Measurements from ENCODE around the gene FCHO2.
"Not testable (repeated sequence)": the region's sequence is repeated elsewhere in the genome, so short reads cannot be mapped to it uniquely, and the experiment has no call there.

FCHO2 gene

DNA sequence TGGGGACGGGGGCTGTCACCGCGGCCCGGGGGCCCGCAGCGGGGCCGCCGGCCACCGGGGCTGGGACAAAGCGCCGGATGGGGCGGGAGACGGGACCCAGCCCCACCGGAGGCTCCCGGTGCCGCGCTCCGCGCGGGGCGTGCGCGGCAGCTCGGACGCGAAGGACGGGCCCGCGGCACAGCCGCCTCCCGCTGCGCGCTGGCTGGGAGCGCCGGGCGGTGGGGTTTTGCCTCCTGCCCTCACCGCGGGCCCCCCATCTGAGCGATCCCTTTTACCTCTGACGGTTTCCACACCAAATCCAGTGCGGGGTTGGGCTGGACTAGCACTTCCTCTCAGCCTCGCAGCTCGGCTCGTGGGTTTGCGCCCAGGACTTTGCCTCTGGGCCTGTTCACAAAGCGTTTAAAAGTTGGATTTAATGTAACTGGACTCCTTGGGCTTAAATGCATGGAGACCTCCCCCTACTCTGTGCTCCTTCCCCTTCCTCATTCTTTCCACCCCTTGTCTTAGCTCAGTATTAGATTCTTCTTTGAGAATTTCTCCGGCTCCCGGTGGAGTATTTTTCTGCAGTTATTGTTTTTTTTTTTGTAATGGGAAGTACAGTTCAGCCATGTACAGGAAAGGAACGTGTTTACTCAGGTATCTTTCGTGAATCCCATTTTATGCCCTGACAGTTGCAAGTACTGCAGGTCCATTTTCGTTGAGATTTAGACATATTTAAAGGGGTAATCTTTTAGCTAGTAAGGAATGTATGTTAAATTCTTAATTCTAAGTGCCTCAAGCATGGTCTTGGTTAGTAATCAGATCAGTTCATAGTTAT is 691 bp downstream of the FCHO2 start:
- DNase-seq, result peak; percentile 19

DNA sequence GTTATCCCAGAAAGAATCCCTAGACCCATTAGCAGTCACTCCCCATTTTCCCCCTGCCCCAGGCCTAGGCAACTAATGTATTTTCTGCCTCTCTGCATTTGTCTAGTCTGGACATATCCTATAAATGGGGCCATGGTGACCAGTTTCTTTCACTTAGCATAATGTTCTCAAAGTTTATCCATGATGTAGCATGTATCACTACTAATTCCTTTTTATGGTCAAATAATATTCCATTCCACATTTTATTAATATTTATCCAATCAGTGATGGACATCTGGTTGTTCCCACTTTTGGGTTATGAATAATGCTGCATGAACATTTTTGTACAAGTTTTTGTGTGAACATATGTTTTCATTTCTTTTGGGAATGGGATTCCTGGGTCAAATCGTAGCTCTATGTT is 1.5 kb downstream of the FCHO2 start:
- no peak for DNase-seq

DNA sequence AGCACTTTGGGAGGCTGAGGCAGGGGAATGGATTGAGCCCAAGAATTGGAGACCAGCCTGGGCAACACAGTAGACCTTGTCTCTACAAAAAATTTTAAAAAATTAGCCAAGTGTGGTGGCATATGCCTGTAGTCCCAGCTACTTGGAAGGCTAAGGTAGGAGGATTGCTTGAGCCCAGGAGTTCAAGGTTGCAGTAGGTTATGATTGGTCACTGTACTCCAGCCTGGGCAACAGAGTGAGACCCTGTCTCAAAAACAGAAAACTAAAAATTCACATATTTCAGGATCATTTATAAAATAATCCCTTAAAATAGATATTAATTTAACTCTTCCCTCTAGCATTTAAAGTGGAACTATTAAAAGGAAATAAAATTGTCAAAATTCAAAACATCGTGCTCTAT is 3.4 kb downstream of the FCHO2 start:
- DNase-seq, result no peak

DNA sequence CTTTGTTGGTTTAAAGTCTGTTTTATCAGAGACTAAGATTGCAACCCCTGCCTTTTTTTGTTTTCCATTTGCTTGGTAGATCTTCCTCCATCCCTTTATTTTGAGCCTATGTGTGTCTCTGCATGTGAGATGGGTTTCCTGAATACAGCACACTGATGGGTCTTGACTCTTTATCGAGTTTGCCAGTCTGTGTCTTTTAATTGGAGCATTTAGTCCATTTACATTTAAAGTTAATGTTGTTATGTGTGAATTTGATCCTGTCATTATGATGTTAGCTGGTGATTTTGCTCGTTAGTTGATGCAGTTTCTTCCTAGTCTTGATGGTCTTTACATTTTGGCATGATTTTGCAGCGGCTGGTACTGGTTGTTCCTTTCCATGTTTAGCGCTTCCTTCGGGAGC is 18.6 kb downstream of the FCHO2 start:
- not testable (repeated sequence) for DNase-seq

DNA sequence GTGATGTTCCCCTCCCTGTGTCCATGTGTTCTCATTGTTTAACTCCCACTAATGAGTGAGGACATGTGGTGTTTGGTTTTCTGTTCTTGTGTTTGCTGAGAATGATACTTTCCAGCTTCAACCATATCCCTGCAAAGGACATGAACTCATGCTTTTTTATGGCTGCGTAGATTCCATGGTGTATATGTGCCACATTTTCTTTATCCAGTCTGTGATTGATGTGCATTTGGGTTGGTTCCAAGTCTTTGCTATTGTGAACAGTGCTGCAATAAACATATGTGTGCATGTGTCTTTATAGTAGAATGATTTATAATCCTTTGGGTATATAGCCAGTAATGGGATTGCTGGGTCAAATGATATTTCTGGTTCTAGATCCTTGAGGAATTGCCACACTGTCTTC is 21.0 kb downstream of the FCHO2 start:
- DNase-seq, result not testable (repeated sequence)

DNA sequence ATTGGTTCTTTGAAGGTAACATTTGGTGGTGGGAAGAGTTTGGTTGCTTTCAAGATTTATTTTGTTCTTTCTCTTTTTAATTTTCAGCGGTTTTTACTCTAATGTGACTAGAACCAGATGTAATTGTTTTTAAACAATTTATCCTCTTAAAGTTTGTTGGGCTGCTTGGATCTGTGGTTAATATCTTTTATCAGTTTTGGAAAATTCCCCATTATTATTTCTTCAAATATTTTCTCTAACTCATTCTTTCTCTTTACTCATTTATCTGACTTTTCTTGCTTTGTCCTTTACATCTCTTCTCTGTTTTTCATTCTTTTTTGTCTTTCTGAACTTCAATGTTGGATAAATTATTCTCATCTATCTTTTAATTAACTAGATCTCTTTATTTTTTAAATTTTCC is 29.9 kb downstream of the FCHO2 start:
- no peak for DNase-seq

DNA sequence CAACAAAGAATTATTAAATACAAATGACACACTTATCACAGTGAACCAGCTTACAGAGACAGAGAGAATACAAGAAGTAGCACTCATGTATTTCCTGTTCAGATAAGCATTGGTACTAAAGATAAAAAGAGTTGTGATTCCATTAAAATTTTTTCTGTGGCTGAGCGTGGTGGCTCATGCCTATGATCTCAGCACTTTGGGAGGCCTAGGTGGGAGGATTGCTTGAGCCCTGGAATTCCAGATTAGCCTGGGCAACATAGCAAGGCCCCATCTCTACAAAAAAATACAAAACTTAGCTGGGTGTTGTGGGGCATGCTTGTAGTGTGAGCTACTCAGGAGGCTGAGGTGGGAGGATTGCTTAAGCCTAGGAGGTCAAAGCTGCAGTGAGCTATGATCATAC is 32.9 kb downstream of the FCHO2 start:
- no peak for DNase-seq

DNA sequence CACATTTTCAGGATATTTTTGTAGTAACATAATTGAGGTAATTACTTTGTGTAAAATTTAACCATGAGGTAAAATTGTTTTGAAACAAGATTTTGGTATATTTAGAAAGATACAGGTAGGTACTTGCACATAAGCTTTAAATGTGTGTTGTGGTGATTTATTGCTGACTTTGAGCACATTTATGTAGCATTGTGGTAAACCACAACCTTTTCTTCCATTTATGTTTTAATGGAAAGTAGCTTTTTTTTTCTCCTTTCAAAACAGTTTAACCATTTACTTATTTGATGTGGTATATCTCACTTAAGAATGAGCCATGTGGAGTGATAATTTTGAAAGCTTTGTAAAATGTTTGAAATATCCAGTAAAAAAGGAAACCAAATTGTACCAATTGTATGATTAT is 35.6 kb downstream of the FCHO2 start:
- no peak for DNase-seq

DNA sequence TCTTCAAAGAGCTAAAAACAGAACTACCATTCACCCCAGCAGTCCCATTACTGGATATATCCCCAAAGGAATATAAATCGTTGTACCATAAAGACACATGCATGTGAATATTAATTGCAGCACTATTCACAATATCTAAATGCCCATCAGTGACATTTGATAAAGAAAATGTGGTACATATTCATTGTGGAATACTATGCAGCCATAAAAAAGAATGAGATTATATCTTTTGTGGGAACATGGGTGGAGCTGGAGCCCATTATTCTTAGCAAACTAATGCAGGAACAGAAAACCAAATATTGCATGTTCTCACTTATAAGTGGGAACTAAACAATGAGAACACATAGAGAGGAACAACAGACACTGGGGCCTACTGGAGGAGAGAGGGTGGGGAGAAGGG is 38.7 kb downstream of the FCHO2 start:
- no peak for DNase-seq

DNA sequence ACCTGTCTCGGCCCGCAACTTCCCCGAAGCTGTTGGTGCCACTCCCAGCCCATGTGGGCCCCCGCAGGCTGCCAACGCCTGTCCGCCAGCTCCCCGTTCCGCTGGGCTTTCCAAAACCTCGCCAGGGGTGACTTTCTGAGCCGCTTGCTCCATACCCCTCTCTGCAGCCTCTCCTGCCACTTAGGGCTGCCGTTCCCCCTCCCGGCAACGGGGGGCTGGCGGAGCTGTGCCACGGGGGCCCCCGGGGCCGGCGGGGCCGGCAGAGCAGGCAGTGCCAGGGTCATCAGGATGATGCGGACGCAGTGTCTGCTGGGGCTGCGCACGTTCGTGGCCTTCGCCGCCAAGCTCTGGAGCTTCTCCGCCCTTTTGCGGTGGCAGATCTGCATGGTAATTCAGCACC is 40.8 kb downstream of the FCHO2 start:
- DNase-seq, result no peak

DNA sequence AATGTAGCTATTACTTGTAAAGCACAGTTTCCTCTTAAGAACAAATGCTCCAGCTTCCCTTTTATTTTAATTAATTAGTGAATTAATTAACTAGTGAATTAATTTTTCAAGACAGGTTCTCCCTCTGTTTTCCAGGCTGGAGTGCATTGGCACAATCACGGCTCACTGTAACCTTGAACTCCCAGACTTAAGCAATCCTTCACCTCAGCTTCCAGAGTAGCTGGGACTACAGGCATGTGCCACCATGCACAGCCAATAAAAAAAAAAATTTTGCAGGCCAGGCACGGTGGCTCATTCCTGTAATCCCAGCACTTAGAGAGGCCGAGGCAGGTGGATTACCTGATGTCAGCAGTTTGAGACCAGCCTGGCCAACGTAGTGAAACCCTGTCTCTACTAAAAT is 44.1 kb downstream of the FCHO2 start:
- no peak for DNase-seq

DNA sequence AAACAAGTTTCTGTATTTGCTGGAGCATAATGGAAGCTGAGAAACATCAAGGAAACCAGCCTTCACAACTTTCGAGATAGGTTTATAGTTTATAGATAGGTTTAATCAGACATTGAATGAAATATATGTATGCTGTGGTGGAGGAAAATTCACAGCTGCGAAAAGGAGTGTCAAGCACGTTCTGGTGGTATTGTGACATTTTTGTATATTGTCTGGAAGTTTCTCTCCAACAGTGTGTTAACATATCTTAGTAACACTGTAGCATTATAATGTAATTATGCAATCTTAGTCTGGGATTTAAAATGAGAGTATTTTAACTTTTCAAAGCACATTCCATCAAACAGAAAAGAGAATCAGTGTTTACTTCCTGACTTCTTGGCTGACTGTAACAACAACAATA is 50.0 kb downstream of the FCHO2 start:
- DNase-seq, result no peak

DNA sequence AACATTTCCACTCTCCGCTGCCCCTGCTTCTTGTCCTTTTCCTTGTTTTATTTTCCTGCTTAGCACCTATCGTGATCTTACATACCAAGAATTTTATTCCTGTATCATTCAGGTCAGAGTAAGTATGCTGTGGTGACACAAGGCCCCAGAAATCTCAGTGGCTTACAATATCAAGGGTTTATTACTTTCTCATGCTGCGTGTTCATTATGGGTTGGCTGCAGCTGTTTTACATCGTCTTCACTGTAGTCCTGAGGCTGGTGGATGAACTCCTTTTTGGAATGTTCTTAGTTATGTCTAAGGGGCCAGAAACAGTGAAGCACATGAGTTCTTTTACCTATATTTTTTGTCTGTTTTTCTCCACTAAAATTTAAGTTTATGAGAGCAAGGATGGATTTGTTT is 51.2 kb downstream of the FCHO2 start:
- no peak for DNase-seq

DNA sequence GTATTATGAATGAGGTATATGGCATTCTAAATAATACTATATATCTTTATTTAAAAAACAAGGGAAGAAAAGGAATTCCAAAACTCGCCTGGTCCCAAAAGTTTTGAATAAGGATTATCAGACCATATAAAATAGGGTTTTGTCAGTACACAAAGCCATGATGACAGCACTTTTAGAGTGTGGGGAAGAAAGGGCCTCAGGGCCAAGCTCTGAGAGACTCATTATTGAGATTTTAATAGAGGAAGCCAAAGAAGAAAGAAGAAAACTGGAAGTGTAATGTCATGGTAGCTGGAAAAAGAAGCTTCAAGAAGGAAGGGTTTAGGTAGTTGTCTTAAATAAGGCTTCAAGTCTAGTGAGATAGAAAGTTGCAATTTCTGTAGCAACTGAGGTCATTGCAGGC is 53.0 kb downstream of the FCHO2 start:
- no peak for DNase-seq

DNA sequence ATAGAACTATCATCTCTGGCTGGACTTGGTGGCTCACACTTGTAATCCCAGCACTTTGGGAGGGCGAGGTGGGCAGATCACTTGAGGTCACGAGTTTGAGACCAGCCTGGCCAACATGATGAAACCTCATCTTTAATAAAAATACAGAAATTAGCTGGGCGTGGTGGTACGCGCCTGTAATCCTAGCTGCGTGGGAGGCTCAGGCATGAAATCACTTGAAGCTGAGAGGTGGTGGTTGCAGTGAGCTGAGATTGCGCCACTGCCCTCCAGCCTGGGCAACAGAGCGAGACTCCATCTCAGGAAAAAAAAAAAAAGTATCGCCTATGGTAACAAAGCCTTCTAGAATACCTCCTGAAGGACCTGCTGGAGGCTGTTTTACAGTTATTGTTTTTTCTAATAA is 55.8 kb downstream of the FCHO2 start:
- DNase-seq, result not testable (repeated sequence)

DNA sequence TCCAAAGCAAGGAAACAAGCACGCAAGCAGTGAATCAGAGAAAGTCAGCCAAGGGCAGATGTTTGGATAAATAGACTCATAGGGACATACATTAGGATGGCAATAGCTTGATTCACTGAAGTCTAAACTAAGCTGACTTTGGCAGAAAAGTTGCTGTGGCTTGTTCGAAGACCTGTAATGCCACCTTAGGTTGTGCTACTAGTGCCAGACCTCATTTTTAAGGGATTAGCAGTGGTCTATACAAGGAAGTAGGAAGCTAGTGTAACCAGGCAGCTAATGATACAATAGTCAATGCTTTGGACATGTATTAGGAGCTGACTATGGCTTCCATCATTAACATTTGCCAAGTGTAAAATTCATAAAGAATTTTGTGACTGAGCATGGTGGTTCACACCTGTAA is 63.1 kb downstream of the FCHO2 start:
- no peak for DNase-seq

DNA sequence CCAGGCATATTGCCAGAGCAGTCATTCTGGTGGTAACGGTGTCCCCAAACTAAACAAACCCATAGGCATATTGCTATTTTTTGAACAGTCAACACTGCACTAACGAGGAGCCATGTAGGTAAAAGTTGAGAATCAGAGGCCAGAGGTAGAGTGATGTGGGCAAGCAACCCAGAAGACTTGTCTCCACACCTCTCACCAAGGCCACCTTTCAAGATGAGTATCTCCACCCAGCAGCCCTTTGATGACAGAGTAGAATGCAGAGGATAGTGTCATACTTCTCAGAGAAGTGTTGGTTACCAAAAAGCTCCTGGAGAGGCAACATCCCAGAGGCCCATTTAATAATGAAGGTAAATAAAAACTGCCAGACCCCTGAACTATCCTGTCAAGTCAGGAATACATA is 63.9 kb downstream of the FCHO2 start:
- DNase-seq, result no peak

DNA sequence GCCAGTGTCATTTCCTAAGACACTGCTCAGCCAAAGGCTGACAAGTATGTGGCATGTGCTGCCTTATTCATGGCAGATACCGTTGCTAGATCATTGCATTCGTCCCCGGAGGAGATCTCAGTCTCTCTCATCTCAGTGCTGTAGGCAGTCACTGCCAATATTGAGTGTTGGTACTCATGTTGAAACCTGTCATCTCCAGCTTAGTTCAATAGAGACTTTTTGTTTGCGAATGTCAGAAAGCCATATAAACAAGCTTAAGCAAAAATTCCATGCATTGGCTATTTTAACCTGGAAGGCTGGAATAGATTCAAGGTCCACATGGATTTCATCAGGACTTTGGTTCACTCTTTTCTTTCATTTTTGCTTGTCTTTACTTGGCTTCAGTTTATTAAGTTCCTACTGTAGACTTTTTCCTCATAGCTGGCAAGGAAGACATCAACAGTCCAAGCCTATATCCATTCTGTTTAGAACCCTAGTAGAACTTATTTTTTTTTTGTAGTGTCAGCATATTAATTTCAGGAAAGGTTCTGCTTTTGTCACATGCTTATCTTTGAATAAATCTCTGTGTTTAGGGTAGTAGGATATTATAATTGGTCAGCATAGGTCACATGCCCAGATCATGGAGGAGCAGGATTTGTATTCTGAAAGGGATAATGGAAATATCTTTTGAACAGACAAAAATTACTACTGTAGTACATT is 66.8 kb downstream of the FCHO2 start:
- no peak for DNase-seq

DNA sequence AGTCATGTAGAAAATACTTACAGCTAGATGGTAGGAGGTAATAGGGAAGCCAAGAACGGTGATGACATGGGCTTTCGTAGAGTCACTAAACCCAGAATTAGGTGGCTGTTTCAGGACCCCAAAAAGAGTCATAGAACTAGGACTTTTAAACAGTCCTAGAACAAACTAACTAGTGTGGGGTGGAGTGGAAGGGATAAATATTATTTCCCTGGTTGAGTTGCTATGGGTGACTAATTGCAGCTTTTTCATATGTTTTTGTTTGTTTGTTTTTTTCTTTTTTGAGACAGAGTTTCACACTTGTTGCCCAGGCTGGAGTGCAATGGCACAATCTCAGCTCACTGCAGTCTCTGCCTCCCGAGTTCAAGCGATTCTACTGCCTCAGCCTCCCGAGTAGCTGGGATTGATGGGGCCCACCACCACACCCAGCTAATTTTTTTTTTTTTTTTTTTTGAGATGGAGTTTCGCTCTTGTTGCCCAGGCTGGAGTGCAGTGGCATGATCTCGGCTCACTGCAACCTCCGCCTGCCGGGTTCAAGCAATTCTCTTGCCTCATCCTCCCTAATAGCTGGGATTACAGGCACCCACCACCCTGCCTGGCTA is 69.2 kb downstream of the FCHO2 start:
- not testable (repeated sequence) for DNase-seq

DNA sequence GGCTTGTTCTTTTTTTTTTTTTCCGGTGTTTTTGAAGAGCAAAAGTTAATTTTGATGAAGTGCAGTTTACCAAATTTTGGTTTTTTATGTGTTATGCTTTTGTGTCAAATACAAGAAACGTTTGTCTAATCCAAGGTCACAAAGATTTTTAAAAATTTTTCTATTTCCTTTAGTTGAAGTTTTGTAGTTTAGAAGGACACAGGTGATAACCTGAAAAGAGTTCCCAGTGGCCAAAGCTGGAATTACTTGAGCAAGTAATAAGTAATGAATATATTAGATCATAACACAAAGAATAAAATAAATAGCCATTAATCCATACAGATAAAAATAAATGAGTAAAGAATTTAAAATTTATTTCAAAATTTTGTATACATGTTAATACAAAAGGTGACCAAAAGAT is 71.5 kb downstream of the FCHO2 start:
- DNase-seq, result no peak

DNA sequence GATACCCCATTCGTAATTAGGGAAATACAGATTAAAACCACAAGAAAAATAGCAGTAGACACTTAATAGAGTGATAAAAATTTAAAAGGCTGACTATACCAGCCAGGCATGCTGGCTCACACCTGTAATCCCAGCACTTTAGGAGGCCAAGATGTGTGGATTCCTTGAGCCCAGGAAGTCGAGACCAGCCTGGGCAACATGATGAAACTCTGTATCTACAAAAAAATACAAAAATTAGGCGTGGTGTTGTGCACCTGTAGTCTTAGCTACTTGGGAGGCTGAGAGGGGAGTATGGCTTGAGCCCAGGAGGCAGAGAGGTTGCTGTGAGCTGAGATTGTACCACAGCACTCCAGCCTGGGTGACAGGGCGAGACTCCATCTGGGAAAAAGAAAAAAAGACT is 72.0 kb downstream of the FCHO2 start:
- DNase-seq, result no peak

DNA sequence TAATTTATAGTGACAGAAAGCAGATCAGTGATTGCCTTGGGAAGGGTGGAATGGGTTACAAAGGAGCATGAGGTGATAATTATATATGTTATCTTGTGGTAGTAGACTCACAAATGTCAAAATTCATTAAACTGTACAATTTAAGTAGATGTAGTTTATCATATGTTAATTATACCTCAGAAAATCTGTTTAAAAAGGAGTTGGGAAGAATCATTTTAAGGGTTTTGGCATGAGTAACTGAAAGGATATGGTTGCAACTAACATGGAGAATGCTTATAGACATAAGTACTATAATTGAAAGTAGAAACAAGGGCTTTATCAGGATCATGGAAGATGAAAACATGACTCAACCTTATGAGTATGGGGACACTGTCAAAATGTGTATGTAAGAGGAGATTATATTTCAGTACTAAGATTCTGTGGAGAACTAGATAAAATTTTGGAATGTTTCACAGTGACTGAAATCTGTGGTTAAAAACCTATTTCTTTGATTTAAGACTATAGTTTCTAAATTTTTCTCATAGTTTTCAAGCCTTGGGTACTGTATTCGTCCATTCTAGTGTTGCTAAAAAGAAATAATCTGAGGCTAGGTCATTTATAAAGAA is 73.3 kb downstream of the FCHO2 start:
- DNase-seq, result no peak

DNA sequence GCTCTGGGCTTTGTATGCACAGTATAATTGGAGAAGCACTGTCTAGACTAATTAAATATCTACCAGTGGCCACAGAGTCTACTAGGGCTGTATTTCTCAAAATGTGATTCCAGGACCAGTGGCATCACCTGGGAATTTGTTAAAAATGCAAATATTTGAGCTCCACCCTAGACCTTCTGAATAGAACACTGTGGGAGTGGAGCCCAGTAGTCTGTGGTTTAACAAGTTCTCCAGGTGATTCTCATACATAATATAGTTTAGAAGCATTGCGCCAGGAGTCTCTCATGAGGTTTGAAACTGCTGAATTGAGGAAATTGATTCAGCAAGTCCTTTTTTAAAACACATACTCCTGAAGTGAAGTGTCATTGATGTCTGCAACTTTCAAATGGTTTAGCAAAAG is 74.7 kb downstream of the FCHO2 start:
- no peak for DNase-seq

DNA sequence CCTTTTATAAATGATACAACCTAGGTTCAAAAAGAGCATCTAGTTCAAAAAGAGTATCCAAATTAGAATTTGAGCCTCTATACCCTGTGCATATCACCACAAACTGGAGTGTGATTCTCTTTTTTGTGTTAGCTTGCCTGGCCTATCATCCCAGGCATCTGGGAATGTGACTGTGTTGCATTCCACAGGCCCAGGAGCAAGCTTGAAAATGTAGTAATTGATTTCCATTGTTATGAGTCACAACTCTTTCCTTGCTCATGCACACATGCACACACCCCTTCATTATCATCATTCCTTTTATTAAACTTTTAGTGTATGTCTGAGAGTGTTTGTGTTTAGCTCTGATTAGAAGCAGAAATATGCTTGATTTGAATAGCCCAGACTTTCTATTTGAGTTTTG is 75.2 kb downstream of the FCHO2 start:
- DNase-seq, result no peak

Measured in activated CD8-positive, alpha-beta memory T cell treated with anti-CD3 and anti-CD28 coated beads, Interleukin-2, amount 50 U/mL, for 4 hours (primary cell).